Activated naive CD4-positive, alpha-beta T cell treated with anti-CD3 and anti-CD28 coated beads for 36 hours (primary cell): Measurements from ENCODE around the gene APOL6. TPM values are rescaled to one million over a fixed set of nuclear protein-coding genes. Genes with fewer than 3 reads are reported as not detected.

Experiments used
- CTCF ChIA-PET: fragments of 350-600 bp; sonication (Branson Sonifier 250); formaldehyde crosslinking; loops from one replicate; lab custom pipeline; 2021; ENCODE audit warnings: antibody characterized with exemption; lab: Charles Lee
- DNase-seq: peaks from one replicate; pipeline ENCODE4 v3.0.0-alpha.2; 2020
- H3K27ac Mint-ChIP-seq: one replicate; pipeline ENCODE4 v1.8.0; 2021; ENCODE audit warnings: mild to moderate bottlenecking, mixed read lengths
- H3K27me3 Mint-ChIP-seq: one replicate; pipeline ENCODE4 v1.8.0; 2021; ENCODE audit warnings: low read depth, mixed read lengths
- H3K36me3 Mint-ChIP-seq: one replicate; pipeline ENCODE4 v1.8.0; 2021; ENCODE audit warnings: low read depth, mixed read lengths
- H3K4me1 Mint-ChIP-seq: one replicate; pipeline ENCODE4 v1.8.0; 2021; ENCODE audit warnings: low read depth, mixed read lengths
- H3K4me3 Mint-ChIP-seq: one replicate; pipeline ENCODE4 v1.8.0; 2021; ENCODE audit warnings: mild to moderate bottlenecking, moderate library complexity, mixed read lengths
- H3K9me3 Mint-ChIP-seq: one replicate; pipeline ENCODE4 v1.8.0; 2021; ENCODE audit warnings: mixed read lengths
- intact Hi-C: fragments of 100-400 bp; cut with micrococcal nuclease; formaldehyde crosslinking; loops from one replicate; pipeline ENCODE4 v1.15.1; 2023
- total RNA-seq, 2 experiments: library from RNA; stranded (reverse); gene quantifications; one replicate each; pipeline ENCODE4 v1.2.3, GENCODE V29; 2021

Gene APOL6
- total RNA-seq, 2 experiments from 2014 or later: 33.6 to 33.8 TPM

DNA sequence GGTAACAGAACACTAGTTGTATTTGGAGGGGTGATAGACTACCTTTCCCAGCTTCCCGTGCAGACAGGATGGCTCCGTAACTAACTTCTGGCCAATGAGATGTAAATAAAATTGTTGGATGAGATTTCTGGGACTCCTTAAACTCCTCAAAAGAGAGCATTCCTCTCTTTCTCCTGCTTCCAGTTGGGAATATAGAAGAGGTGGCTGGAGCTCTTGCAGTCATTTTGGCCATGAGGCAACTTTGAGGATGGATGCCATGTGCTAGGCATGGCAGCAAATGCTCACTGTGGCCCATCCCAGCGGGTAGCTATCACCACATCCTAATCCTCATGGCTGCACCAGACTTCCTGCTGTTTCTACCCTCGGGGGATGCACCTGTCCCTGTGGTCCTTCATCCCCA lies 38.5 kb upstream of the APOL6 start:
- no peaks in the 10 kb centered on the region for H3K4me1 Mint-ChIP-seq
- intact Hi-C loops: no loop called here
- H3K4me3 Mint-ChIP-seq: no peak overlapping the region
- no peak overlapping the region for H3K27ac Mint-ChIP-seq
- CTCF ChIA-PET: interaction anchor here (3.0 kb wide), 1 partner anchor 11 kb away, joined by 10 read pairs; no protein-coding TSS in a partner anchor
- H3K36me3 Mint-ChIP-seq: no peaks in the 10 kb centered on the region
- DNase-seq: no peak
- peaks cover 3% of the 10 kb centered on the region for H3K27me3 Mint-ChIP-seq
- no peaks in the 10 kb centered on the region for H3K9me3 Mint-ChIP-seq

DNA sequence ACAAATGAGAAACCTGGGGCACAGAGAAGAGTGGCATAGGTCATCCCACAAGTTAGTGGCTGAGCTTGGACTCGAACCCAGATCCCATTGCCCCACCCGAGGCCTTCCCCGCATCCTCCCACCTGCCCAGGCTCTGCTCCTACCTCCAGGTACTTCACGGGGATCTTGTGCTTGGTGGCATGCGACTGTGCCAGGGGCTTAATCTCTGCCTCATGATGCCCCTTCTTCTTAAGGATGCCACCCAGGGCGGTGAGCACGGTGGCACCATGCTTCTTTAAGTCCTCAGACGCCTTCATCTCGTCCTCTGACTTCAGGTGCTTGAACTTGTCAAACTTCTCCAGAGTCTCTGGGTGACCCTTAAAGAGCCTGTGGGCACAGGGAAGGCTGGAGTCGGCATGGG lies 37.5 kb upstream of the APOL6 start:
- Mint-ChIP-seq H3K36me3 (no peaks in the 10 kb centered on the region), H3K9me3 (no peaks in the 10 kb centered on the region), H3K4me3 (no peak overlapping the region), H3K4me1 (peaks cover 3% of the 10 kb centered on the region), H3K27me3 (peaks cover 3% of the 10 kb centered on the region), H3K27ac (no peak overlapping the region)
- intact Hi-C loops: no loop called here
- CTCF ChIA-PET: interaction anchor here (1.8 to 3.0 kb wide), 2 partner anchors 10 to 16 kb away, joined by 7 to 10 read pairs; no protein-coding TSS in a partner anchor
- no peak for DNase-seq

DNA sequence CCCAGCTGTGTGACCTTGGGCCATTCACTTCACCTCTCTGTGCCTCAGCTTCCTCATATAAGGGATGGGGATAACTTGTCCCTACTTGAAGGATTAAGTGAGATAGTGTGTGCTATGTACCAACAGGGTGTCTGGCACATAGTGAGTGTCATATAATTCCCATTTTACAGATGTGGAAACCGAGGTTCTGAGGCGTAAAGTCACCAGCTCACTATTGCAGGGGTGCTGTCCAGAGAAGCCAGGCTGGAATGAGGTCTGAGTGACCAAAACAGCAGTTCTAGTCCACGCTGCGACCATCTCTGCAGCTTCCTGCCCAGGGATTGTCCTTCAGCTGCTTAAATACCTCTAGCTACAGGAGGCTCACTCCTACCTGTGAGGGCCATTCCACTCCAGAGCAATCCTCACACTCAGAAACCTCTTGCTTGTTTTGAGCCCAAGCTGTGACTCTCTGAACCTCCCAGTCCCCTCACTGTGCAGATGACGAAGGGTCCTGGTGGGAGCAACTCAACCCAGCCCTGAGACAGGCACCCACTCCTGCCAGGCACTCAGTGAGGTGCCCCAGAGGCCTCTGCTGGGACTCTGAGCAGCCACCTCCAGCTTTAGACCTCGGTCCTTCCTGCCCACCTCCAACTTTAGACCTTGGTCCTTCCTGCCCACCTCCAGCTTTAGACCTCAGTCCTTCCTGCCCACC lies 36.9 kb upstream of the APOL6 start:
- DNase-seq: no peak
- Mint-ChIP-seq H3K27ac (no peak overlapping the region), H3K27me3 (peaks cover 3% of the 10 kb centered on the region), H3K9me3 (no peaks in the 10 kb centered on the region), H3K4me1 (peaks cover 8% of the 10 kb centered on the region), H3K4me3 (no peak overlapping the region), H3K36me3 (no peaks in the 10 kb centered on the region)
- intact Hi-C loops: no loop called here
- CTCF ChIA-PET: interaction anchor here (0.5 to 3.0 kb wide), 5 partner anchors 10 to 455 kb away, joined by 3 to 10 read pairs (median 5); no protein-coding TSS in a partner anchor

GRCh38 chr22:35611891-35612576 lies 36.2 kb upstream of the APOL6 start:
- DNase-seq: no peak
- CTCF ChIA-PET: interaction anchor here (0.5 to 3.0 kb wide), 5 partner anchors 9 to 454 kb away, joined by 3 to 10 read pairs (median 5); no protein-coding TSS in a partner anchor
- intact Hi-C loops: no loop called here
- Mint-ChIP-seq H3K4me3 (no peak overlapping the region), H3K27me3 (peaks cover 3% of the 10 kb centered on the region), H3K9me3 (no peaks in the 10 kb centered on the region), H3K4me1 (peaks cover 13% of the 10 kb centered on the region), H3K27ac (no peak overlapping the region), H3K36me3 (no peaks in the 10 kb centered on the region)

- H3K36me3 Mint-ChIP-seq: no peaks in the 10 kb centered on the region
- H3K27ac Mint-ChIP-seq: no peak overlapping the region
- intact Hi-C loops: no loop called here
- H3K27me3 Mint-ChIP-seq: peaks cover 3% of the 10 kb centered on the region
- peaks cover 13% of the 10 kb centered on the region for H3K4me1 Mint-ChIP-seq
- no peak overlapping the region for H3K4me3 Mint-ChIP-seq
- no peak for DNase-seq
- no peaks in the 10 kb centered on the region for H3K9me3 Mint-ChIP-seq
- CTCF ChIA-PET: interaction anchor here (0.6 to 2.1 kb wide), 4 partner anchors 29 to 1238 kb away, joined by 3 to 9 read pairs (median 4); no protein-coding TSS in a partner anchor
These were observed 35.3 kb upstream of the APOL6 start for GRCh38 chr22:35612903-35613302.

DNA sequence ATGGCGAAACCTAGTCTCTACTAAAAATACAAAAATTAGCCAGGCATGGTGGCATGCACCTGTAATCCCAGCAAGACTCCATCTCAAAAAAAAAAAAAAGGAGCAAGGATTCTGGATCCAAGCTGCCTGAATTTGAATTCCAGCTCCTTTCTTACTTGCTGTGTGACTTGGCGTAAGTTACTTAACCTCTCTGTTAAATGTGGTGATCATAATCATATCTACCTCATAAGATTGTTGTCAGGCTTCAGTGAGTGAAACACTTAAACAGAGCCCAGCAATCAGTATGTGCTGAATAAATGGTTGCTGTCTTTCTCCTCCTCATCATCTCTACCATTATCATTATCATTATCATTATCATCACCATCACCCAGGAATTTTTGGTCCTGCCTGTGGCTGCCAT lies 33.8 kb upstream of the APOL6 start:
- Mint-ChIP-seq H3K27me3 (peaks cover 3% of the 10 kb centered on the region), H3K4me3 (no peak overlapping the region), H3K36me3 (no peaks in the 10 kb centered on the region), H3K4me1 (peaks cover 13% of the 10 kb centered on the region), H3K9me3 (no peaks in the 10 kb centered on the region), H3K27ac (no peak overlapping the region)
- no peak for DNase-seq
- CTCF ChIA-PET: interaction anchor here (2.1 kb wide), 1 partner anchor 31 kb away, joined by 9 read pairs; no protein-coding TSS in a partner anchor
- intact Hi-C loops: no loop called here

DNA sequence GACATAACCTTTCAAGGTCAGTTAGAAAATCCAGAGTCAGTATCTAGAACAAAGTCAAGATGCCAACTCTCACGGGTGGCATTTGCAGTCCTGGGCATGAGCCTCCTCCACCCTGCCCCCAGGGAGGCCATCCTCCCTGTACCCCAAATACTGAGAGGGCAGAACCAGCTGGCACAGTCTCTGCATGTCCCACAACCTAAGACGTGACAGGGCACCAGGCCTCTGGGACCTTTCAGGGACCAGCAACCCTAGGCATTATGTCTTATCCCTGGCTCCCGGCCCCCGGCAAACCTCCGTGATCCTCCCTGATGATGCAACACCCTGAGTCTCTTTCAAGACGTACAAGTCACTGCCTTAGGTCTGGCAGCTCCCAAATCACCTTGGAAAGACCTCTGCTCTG lies 33.1 kb upstream of the APOL6 start:
- CTCF ChIA-PET: interaction anchor here (0.7 to 2.1 kb wide), 3 partner anchors 13 to 257 kb away, joined by 3 to 9 read pairs (median 5); no protein-coding TSS in a partner anchor
- no peak for DNase-seq
- Mint-ChIP-seq H3K9me3 (no peaks in the 10 kb centered on the region), H3K27ac (no peak overlapping the region), H3K4me3 (no peak overlapping the region), H3K27me3 (peaks cover under 1% of the 10 kb centered on the region), H3K36me3 (no peaks in the 10 kb centered on the region), H3K4me1 (peaks cover 13% of the 10 kb centered on the region)
- intact Hi-C loops: no loop called here

- Mint-ChIP-seq H3K9me3 (no peaks in the 10 kb centered on the region), H3K27ac (no peak overlapping the region), H3K4me1 (peaks cover 13% of the 10 kb centered on the region), H3K27me3 (no peaks in the 10 kb centered on the region), H3K36me3 (no peaks in the 10 kb centered on the region), H3K4me3 (no peak overlapping the region)
- intact Hi-C loops: no loop called here
- CTCF ChIA-PET: interaction anchor here (0.7 to 1.5 kb wide), 4 partner anchors 12 to 450 kb away, joined by 3 to 6 read pairs (median 4); no protein-coding TSS in a partner anchor
- DNase-seq: no peak
These were observed 32.2 kb upstream of the APOL6 start for GRCh38 chr22:35616043-35616442.

- intact Hi-C loops: no loop called here
- Mint-ChIP-seq H3K4me3 (no peak within 1 kb of the TSS), H3K27me3 (no peaks in the 10 kb centered on the region), H3K4me1 (peaks cover 13% of the 10 kb centered on the region), H3K36me3 (no peaks in the 10 kb centered on the region), H3K27ac (no peak within 1 kb of the TSS), H3K9me3 (no peaks in the 10 kb centered on the region)
- CTCF ChIA-PET: interaction anchor here (1.0 to 1.5 kb wide), 2 partner anchors 10 to 448 kb away, joined by 4 to 6 read pairs; no protein-coding TSS in a partner anchor
- no peak for DNase-seq
These were observed 31.0 kb upstream of the APOL6 start, which contains the start of gene MB for GRCh38 chr22:35617137-35617755. Gene MB, minus strand, starts transcription at chr22:35617329. Its CDS starts 72 bp downstream, at chr22:35617257.

GRCh38 chr22:35618427-35619223 lies 29.6 kb upstream of the APOL6 start:
- DNase-seq: no peak
- H3K27ac Mint-ChIP-seq: no peak overlapping the region
- CTCF ChIA-PET: no interaction called here
- intact Hi-C loops: no loop called here
- peaks cover 13% of the 10 kb centered on the region for H3K4me1 Mint-ChIP-seq
- no peaks in the 10 kb centered on the region for H3K9me3 Mint-ChIP-seq
- H3K27me3 Mint-ChIP-seq: no peaks in the 10 kb centered on the region
- no peaks in the 10 kb centered on the region for H3K36me3 Mint-ChIP-seq
- H3K4me3 Mint-ChIP-seq: no peak overlapping the region

DNA sequence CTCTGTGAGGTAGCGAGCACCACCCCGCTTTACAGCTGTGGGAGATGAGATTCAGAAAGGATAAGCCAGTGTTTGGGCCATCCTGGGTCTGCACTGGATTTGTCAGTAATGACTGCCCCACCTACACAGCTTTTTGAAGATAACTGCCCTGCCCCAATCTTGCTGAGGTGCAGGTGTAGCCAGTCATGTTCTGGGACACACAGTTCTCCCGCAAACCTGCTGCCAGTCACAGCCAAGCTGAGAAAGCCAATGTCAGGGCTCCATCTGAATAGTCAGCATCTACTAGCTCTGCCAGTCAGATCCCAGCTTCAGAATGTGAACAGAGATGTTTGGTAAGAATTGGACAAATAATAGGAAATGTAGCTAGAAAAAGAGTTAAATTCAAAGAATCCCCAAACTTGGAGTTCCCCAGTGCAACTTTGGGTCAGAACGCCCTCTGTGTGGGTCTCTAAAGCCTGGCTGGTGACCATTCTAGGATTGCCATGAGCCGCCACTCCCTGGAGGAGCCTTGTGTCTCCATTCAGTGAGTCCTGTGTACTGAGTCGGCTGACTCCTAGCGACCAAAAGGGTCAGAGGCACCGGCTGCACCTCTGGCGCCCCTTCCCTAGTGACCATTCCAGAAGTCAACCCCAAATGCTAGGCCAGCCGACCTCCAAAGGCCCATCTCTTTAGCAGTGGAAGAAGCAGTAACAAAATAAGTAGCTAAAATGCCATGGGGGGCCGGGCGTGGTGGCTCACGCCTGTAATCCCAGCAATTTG lies 28.7 kb upstream of the APOL6 start:
- H3K27me3 Mint-ChIP-seq: no peaks in the 10 kb centered on the region
- no peak overlapping the region for H3K4me3 Mint-ChIP-seq
- intact Hi-C loops: no loop called here
- no peak overlapping the region for H3K27ac Mint-ChIP-seq
- H3K4me1 Mint-ChIP-seq: peaks cover 13% of the 10 kb centered on the region
- no peaks in the 10 kb centered on the region for H3K36me3 Mint-ChIP-seq
- CTCF ChIA-PET: interaction anchor here (2.4 kb wide), 1 partner anchor 9 kb away, joined by 10 read pairs; no protein-coding TSS in a partner anchor
- no peaks in the 10 kb centered on the region for H3K9me3 Mint-ChIP-seq
- DNase-seq: no peak
